A673 (cell line): ENCODE results near the gene DSE. TPM values are rescaled to one million over a fixed set of nuclear protein-coding genes. Genes with fewer than 3 reads are reported as not detected.

Source experiments
- BruUV-seq: library from RNA; stranded (reverse); fragments of 400-500 nt; replicated peaks from 2 replicates; lab custom pipeline; 2021; lab: Mats Ljungman, UMichigan
- CTCF ChIA-PET: fragments of 300-600 bp; sonication (Branson Sonifier 250); formaldehyde crosslinking; loops from one replicate; lab custom pipeline; 2022; ENCODE audit warnings: antibody characterized with exemption; lab: Charles Lee
- POLR2A ChIA-PET: fragments of 300-600 bp; sonication (Branson Sonifier 250); formaldehyde crosslinking; loops from one replicate; lab custom pipeline; 2022; ENCODE audit warnings: antibody characterized with exemption; ENCODE audit not compliant: low non-redundant PET; lab: Charles Lee
- DNase-seq: peaks from one replicate; pipeline ENCODE4 v3.0.0-alpha.2; 2015; ENCODE audit warnings: low spot score
- H3K27ac ChIP-seq: fragments of 200-600 bp; sonication (generic); 2 replicates; pipeline ENCODE4 v1.5.1; 2016; ENCODE audit warnings: mixed run types, low read depth, mild to moderate bottlenecking, mixed read lengths, antibody characterized with exemption, low read length; ENCODE audit not compliant: poor library complexity, severe bottlenecking
- H3K27me3 ChIP-seq: fragments of 200-600 bp; sonication (generic); replicated peaks from 2 replicates; pipeline ENCODE4 v1.6.1; 2017; ENCODE audit warnings: mixed run types, low read depth, mild to moderate bottlenecking, mixed read lengths, antibody characterized with exemption, low read length; ENCODE audit not compliant: insufficient read depth, poor library complexity
- H3K36me3 ChIP-seq: fragments of 200-600 bp; sonication (generic); 2 replicates; pipeline ENCODE4 v1.6.1; 2016; ENCODE audit warnings: mixed run types, mild to moderate bottlenecking, mixed read lengths, antibody characterized with exemption, low read length; ENCODE audit not compliant: insufficient read depth, poor library complexity, severe bottlenecking
- H3K4me1 ChIP-seq: fragments of 200-600 bp; sonication (generic); 2 replicates; pipeline ENCODE4 v1.6.1; 2017; ENCODE audit warnings: mixed run types, mild to moderate bottlenecking, mixed read lengths, antibody characterized with exemption, low read length; ENCODE audit not compliant: insufficient read depth, poor library complexity, severe bottlenecking
- H3K4me3 ChIP-seq: fragments of 200-600 bp; sonication (generic); 2 replicates; pipeline ENCODE4 v1.5.1; 2016; ENCODE audit warnings: low read depth, mixed run types, mild to moderate bottlenecking, mixed read lengths, low read length; ENCODE audit not compliant: poor library complexity, severe bottlenecking
- H3K9me3 ChIP-seq: fragments of 200-600 bp; sonication (generic); 2 replicates; pipeline ENCODE4 v1.6.1; 2016; ENCODE audit warnings: mixed run types, low read depth, mild to moderate bottlenecking, mixed read lengths, antibody characterized with exemption, low read length; ENCODE audit not compliant: poor library complexity, severe bottlenecking
- EZH2 ChIP-seq: fragments of 200-600 bp; sonication (generic); IDR thresholded peaks from 2 replicates; pipeline ENCODE4 v1.6.1; 2017; ENCODE audit warnings: borderline replicate concordance, low read depth, mild to moderate bottlenecking, mixed read lengths, antibody characterized with exemption, low read length; ENCODE audit not compliant: poor library complexity, severe bottlenecking
- intact Hi-C: fragments of 100-400 bp; cut with micrococcal nuclease; formaldehyde crosslinking; loops from one replicate; pipeline ENCODE4 v1.10.0; 2022; ENCODE audit not compliant: unreplicated experiment
- total RNA-seq: library from RNA; stranded (reverse); gene quantifications from 2 replicates; pipeline ENCODE4 v1.2.3, GENCODE V29; 2021
- TF ChIP-seq, protein P1 (sequence below): fragments of 300-800, 200-600 bp; sonication (generic); conservative IDR thresholded peaks from 2 replicates; pipeline ENCODE4 v1.5.1; 2017; ENCODE audit warnings: low read depth, mild to moderate bottlenecking, antibody characterized with exemption, low read length, moderate library complexity, mixed read lengths

DSE gene
- total RNA-seq, 1 experiment from 2014 or later = 31.4 TPM

DNA sequence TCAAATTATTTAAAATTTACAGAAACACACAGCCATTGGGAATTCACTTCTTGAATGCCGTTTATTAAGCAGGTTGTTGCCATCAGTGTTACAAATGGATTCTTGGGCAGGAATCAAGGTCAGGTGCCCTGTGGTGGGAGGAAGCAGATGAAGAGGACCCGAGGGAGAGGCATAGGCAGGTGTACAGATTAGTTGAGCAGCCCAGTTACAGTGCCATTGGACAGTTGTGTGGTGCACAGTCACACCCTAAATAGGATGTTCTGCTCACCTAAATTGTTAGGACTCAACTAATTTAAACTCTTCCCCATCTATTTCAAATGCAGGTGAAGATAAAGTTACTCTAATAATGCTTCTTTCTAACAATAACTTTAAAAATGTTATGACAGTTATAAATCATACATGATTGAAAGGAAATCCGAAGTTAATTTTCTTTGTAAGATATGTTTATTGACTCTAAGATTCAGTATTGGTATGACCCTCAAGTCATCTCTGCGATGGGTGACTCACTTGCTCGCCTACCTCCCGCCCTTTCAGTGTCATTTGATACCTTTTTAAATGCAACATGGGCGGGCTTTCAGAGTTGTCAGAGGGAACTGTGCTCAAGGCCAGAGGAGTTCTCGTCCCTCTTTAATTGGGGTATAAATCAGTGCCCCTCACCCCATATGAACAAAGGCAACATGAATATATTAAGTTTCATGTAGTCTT, 35.1 kb downstream of the DSE start:
- H3K4me3 ChIP-seq = no peak overlapping the region
- H3K27me3 ChIP-seq = no peaks in the 10 kb centered on the region
- H3K27ac ChIP-seq = no peak overlapping the region
- H3K9me3 ChIP-seq = no peaks in the 10 kb centered on the region
- CTCF ChIA-PET = no interaction called here
- peaks cover 28% of the 10 kb centered on the region for H3K4me1 ChIP-seq
- no peaks in the 10 kb centered on the region for H3K36me3 ChIP-seq
- BruUV-seq = no TSS peak
- POLR2A ChIA-PET = no interaction called here
- DNase-seq = peak; percentile 69
- TF ChIP-seq EZH2 = no peak
- TF ChIP-seq, protein P1, sequence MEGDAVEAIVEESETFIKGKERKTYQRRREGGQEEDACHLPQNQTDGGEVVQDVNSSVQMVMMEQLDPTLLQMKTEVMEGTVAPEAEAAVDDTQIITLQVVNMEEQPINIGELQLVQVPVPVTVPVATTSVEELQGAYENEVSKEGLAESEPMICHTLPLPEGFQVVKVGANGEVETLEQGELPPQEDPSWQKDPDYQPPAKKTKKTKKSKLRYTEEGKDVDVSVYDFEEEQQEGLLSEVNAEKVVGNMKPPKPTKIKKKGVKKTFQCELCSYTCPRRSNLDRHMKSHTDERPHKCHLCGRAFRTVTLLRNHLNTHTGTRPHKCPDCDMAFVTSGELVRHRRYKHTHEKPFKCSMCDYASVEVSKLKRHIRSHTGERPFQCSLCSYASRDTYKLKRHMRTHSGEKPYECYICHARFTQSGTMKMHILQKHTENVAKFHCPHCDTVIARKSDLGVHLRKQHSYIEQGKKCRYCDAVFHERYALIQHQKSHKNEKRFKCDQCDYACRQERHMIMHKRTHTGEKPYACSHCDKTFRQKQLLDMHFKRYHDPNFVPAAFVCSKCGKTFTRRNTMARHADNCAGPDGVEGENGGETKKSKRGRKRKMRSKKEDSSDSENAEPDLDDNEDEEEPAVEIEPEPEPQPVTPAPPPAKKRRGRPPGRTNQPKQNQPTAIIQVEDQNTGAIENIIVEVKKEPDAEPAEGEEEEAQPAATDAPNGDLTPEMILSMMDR = no peak
- intact Hi-C loops = no loop called here

- Histone ChIP-seq H3K36me3 (no peaks in the 10 kb centered on the region), H3K4me3 (no peak overlapping the region), H3K4me1 (peaks cover 38% of the 10 kb centered on the region), H3K27me3 (no peaks in the 10 kb centered on the region), H3K27ac (no peak overlapping the region), H3K9me3 (no peaks in the 10 kb centered on the region)
- POLR2A ChIA-PET = no interaction called here
- no peak for DNase-seq
- BruUV-seq = no TSS peak
- CTCF ChIA-PET = no interaction called here
- intact Hi-C loops = no loop called here
- no peak for TF ChIP-seq EZH2
- TF ChIP-seq, protein P1 = no peak
These were observed 36.1 kb downstream of the DSE start for GRCh38 chr6:116406678-116407345.

- no peak for TF ChIP-seq EZH2
- TF ChIP-seq, protein P1 = no peak
- ChIA-PET CTCF (no interaction called here), POLR2A (no interaction called here)
- no peak for DNase-seq
- H3K36me3 ChIP-seq = no peaks in the 10 kb centered on the region
- H3K27me3 ChIP-seq = no peaks in the 10 kb centered on the region
- intact Hi-C loops = no loop called here
- H3K9me3 ChIP-seq = no peaks in the 10 kb centered on the region
- no peak overlapping the region for H3K27ac ChIP-seq
- peaks cover 37% of the 10 kb centered on the region for H3K4me1 ChIP-seq
- BruUV-seq = no TSS peak
- no peak overlapping the region for H3K4me3 ChIP-seq
These were observed 37.7 kb downstream of the DSE start for GRCh38 chr6:116408491-116408890.
